NCI-H1092 treated with DMSO at 0.1 percent for 48 hours (cell line): ENCODE measurements around the gene NUDT14.

Experiments used
- DNase-seq: peaks from one replicate; lab custom pipeline; 2025; lab: John Stamatoyannopoulos, UW

The NUDT14 gene

DNA sequence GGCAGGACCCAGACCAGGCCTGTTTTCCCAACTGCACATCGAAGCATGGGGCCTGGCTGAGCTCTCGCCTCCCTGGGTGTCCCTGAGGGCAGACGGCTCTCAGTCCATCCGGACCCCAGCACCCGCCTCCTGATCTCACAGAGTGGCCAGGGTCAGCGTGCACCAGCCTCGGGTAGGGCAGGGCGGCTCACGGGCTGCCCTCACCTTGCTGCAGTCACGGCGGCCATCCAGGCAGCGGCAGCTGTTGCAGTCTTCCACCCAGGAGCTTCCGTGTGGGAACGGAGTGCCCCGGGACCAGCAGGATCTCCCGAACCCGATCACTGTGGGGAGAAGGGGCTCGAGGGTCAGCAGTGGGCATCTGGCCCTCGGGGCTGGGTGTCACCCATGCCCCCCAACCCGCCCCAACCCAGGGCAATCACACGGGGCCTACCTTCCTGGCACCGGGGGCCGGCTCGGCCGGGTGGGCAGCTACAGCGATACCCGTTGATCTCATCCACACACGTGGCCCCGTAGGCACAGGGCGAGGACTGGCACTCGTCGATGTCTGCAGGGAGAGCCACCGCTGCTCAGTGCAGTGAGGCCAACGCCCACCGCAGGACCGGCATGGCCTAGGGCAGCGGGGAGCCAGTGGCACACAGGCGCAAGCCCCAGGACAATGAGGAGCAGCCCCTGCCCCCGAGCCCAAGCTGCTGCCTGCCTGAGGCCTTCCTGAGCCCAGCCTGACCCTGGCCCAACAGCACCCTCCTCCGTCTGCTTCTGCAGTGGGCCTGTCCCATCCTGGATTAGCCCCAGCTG, 34.7 kb downstream of the NUDT14 start:
- DNase-seq = no peak

DNA sequence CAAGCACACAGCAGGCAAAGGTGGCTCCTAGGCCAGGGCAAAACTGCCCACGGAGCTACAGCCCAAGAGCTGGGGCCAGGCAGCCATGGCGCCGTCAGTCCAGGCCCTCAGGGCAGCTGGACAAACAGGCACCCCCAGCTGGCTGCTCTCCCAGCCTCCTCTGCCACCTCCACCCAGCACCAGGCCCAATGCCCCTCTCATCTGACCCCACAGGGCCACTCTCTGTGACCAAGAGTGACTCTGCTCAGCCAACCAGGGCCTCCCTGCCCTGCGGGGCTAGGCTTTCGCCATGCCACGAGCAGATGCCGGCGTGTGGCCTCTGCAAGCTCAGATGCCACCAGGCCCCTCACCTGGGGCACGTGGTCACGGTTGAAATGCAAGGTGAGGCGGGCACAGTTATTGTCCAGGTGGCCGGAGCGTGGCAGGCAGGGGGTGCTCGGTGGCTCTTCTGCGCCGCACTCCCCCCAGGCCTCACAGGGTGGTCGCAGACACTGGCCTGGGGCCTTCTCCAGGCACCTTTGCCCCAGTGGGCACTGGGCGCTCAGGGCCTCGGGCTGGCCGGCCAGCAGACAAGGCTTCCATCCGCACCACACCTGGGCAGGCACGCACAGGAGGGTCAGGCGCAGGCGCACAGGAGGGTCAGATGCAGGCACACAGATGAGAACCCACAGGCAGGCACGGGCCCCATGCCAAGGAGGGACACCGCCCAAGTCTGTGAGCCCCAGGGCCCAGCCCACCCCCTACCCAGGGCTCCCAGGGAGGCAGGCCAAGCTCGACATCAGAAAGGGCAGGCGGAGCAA, 35.5 kb downstream of the NUDT14 start:
- no peak for DNase-seq

DNA sequence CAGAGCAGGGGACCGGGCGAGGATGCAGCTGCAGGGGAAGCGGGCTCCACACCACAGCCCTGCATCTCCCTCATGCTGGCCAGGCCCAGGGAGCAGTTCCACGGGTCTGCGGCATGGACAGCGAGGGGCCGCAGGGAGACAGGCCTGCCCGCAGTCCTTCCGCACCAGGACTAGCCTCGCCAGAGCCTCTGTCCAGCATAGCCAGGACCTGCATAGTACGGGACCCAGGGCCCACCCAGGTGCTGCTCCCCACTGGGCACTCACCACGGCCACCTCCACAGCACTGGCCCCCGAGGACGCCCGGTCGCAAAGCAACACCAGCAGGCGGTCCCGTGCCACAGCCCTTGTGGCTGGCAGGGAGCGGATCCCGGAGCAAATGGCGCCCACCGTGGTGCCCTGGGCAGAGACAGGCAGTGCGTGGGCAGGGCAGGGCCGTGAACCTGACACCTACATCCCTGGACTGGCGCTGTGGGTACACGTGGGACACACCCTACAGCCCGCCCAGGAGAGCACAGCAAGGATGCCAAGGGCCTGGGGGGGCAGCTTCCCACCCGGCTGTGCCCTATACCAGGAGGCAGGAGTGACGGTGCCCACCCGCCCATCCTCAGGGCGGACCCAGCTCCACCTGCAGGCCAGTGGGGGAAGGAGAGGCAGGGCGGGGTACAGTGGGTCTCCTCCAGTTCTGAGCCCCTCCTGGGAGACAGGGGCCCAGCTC, 36.3 kb downstream of the NUDT14 start:
- DNase-seq = no peak

- DNase-seq = no peak
Observed at GRCh38 chr14:105144026-105144665, 37.0 kb downstream of the NUDT14 start.

DNA sequence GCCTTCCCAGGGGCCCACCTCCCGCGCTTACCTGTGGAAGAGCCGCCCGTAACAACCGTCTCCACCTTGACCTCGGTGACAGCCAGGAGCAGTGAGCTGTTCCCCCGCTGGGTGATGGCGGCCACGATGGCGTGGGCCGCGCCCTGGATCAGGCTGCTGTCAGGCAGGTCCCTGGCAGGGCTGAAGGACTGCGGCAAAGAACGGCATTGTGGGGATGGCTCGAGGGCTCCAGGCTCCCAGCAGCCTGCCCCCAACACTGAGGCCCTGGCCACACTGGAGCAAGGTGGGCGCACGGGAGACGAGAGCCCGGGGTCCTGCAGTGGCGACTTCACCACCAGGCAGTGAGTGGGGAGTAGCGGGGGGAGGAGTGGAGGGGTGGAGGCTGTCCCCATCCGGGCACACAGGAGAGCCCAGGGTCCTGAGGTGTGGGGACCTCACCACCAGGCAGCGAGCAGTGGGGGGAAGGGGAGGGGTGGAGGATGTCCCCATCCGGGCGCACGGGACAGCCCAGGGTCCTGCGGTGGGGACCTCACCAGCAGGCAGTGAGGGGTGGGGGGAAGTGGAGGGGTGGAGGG, 37.6 kb downstream of the NUDT14 start:
- no peak for DNase-seq

- no peak for DNase-seq
Observed at GRCh38 chr14:105142651-105143450, 38.3 kb downstream of the NUDT14 start.

DNA sequence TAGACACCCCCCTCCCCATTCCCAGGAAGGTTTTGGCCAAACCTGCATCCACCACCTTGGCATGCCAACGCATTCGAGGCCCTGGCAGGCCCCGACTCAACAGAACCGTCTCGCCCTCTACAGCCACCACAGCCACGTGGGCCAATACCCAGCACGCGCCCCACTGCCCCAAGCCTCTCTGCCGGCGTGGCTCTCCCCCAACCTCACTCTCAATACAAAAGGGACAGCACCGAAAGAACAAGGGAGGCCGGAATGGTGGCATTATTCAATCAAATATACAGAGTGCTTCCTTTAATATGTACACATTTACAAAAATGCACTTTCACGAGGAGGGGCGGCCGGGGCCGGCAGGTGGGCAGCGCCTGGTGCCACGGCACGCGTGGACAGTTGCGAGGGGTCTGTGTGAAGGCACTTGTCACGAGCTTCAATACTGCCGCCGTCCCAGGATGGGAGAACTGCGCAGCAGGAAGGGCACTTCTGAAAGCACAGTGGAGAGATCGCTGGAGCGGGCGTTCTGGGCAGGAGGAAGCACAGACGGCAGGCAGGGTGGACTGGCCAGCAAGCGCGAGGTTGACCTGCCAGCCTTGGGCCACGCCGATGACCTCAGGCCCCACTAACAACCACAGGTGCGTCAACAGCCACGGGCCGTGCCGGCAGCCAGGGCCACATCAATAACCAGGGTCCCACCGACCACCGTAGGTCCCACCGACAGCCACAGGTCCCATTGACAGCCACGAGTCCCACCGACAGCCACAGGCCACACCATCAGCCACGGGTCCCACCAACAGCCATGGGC, 39.4 kb downstream of the NUDT14 start:
- DNase-seq = no peak

GRCh38 chr14:105141026-105141425, 40.1 kb downstream of the NUDT14 start:
- DNase-seq = no peak

- DNase-seq = no peak
Observed at GRCh38 chr14:105140581-105140980, 40.5 kb downstream of the NUDT14 start.

GRCh38 chr14:105139831-105140239, 41.3 kb downstream of the NUDT14 start:
- DNase-seq = no peak

GRCh38 chr14:105139212-105139825, 41.8 kb downstream of the NUDT14 start:
- DNase-seq = no peak

GRCh38 chr14:105138551-105139111, 42.5 kb downstream of the NUDT14 start:
- no peak for DNase-seq

- DNase-seq = no peak
Observed at GRCh38 chr14:105138021-105138541, 43.0 kb downstream of the NUDT14 start.

DNA sequence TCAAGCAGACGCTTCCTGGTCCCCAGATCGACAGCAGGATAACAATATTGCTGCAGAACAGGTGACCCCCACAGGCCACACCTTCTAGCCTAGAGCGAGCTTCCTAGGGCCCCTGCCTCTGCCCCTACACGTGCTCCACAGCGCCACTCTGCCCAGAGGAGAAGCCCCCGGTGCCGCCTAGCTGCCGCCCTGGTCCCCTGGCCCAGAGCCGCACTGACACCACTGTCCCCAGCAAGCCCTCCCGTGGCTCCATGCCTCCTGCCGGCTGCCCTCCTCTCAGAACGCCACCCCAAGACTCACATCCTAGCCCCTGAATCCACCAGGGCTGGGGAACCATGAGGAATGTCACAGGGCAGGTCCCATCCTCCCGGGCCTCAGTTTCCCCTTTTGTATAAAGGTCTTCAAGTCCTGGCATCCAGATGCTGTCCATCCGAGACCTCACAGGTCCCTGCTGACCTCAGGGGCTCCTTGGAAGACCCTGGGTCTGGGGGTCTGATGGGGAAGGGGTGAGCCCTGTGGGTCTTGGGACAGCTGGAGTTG, 43.6 kb downstream of the NUDT14 start:
- no peak for DNase-seq

DNA sequence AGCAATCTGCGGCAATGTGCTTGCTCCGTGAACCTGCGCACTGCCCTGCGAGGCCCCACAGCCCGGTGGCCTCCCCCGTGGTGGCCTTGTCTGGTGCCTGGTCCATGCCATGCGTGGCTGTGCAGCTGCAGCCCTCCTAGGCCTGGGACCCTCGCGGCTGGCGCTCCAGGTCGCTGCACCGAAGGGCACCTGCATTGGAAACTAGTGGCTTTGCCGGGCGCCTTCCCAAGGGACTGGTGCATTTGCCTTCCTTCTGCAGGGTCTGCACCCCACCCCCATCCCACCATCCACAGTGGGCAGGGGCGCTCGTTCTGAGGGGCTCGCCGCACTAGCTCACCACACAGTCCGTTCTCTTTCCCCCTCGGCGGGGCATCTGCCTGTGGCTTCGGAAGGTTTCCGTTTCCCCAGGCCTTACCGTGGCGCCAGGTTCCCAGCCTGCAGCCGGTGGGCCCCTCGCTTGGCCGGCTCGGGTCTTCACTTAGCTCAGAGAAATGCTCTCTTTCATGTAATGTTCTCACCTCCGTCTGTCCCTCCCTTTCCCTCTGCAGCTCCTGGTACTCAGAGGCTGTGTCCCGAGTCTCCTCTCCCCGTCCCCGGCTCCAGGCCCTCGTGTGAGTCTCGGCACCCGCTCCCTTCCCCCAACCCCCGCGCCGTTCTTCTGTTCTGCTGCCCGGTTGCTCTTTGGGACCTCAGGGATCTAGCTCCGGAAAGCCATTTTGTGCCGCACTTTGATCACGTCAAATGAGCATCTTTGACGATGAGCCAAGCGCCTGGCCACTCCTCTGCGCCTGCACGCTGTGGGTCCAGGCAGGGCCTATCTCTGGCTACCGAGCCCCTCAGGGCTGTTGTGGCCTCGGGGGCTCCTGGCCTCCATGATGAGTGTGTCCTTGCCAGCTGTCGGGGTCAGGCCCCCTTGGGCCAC, 44.5 kb downstream of the NUDT14 start:
- no peak for DNase-seq

DNA sequence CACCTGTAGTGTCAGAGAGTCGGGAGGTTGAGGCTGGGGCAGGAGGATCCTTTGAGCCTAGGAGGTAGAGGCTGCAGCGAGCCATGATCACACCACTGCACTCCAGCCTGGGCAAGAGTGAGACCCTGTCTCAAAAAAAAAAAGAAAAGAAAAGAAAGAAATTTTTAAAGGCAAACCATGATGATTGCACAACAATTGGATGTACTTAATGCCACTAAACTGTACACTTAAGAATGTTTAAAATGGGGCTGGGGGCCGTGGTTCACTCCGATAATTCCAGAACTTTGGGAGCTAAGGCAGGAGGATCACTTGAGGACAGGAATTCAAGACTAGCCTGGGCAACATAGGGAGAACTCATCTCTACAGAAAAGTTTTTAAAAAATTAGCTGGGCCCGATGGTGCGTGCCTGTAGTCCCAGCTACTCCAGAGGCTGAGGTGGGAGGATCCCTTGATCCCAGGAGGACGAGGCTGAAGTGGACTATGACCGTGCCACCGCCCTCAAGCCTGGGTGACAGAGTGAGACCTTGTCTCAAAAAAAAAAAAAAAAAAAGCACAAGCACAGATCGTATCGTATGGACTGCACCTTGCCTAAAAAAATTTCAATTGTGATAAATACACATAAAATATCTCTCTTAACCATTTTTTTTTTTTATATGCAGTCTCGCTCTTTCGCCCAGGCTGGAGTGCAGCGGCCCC, 45.3 kb downstream of the NUDT14 start:
- no peak for DNase-seq
